HG02884 (cell line): ENCODE results near the gene PHKA2.

Source experiments
- ATAC-seq: cut with Tn5 transposase; IDR thresholded peaks from one replicate; pipeline ENCODE4 v1.9.1; 2021; ENCODE audit warnings: mild to moderate bottlenecking, moderate library complexity; ENCODE audit not compliant: unreplicated experiment

Gene PHKA2

DNA sequence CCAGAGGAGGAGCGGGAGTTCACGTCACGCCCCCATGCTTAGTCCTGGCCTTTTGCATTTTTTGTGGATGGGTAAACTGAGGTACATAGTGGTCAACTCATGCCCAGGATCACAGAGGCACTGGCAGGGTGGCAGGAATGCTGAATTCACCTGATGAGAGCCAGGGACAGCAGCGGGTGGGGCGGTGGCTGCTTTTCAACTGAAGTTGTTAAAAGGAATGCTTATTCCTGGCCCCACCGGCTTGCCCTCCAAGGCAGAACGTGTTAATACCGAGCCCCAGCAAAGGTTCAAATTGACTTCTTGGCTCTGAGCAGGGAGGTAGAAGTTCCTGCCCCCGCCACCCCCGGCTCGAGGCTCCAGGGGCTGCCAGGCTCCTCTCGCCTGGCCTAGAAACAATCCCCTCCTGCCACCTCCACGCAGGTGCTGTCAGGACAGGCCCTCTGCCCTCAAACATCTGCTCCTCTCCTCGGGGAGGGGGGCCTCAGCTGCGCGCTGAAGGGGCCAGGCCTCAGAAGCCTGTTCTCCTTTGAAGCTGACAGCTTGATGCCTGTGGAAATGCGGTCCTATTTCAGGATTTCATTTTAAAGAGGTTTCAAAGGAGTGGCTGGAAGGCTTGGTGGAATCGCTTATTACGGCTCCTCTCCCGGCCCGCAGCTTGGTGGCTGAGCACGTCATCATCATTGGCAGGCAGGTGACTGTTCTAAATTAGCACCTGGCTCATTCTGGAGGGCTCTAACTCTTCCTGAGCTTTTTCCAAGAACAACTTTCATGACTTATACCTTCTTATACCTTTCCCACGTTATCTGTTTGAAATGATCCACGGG is 93.0 kb downstream of the PHKA2 start:
- no peak for ATAC-seq

DNA sequence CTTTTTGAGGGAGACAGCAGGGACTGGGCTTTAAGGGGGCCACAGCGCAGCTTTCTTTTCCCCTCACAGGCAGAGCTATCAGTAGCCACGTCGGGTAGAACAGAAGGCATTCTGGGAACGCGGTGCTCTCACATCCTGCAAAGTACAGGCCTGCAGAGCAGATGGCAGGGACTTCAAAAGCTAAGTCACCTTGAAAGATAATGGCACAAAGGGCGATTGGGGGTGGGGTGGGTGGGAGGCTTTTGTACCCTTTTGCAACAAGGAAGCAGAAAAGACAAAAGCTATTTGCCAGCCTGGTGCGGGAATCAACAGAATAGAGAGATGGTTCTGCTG is 93.9 kb downstream of the PHKA2 start:
- ATAC-seq, result no peak

DNA sequence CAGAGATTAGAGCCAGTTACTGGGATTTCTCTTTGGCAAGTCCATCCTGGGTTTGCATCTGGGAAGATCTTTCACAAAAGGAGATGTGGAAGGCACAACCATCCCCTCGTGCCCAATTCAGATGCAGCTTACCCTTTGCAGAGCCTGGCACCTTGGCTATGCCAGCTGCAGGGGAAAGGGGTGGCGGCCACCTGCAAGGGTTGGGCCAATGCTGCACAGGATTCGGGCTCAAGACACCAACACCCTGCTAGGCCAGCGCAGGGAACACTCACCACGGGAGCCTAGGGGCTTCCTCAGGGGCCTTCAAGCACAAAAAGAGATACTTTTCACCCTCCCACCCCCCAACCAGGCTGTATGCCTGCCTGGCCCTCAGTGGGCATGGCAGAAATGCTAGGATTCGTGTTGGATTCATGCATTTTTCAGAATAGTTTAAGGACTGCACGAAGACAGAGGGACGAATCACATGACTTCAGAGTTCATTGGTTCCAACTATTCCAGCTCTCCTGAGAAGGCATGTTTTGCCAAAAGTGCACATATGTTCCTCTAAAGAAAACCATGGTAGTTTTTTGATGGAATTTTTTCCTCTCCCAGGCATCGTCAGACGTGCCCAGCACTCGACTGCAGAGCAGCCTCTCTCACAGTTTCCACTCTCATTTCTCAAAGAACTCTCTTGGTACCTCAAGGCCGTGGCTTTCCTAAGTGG is 94.4 kb downstream of the PHKA2 start:
- no peak for ATAC-seq

GRCh38 chrX:18888281-18888680 is 95.6 kb downstream of the PHKA2 start:
- no peak for ATAC-seq

DNA sequence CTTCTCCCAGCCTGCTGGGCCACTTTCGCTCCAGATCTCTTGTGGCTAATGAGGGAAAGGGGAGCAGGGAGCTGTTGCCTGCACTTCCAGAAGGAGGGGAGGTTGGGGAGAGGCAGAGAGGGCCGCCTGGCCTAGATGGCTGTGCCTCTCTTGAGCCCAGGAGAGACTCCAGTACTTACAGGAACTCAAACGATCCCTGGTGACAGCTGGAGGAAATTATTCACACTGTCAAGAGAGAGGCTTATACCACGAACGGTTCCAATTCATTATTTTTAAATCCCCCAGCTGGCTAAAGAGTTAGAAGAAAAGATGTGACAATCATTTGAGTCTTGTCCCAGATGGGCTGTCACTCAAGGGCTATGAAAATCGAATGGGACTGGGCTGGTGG is 96.1 kb downstream of the PHKA2 start:
- no peak for ATAC-seq

- ATAC-seq, result no peak
Observed at GRCh38 chrX:18887177-18887824, 96.6 kb downstream of the PHKA2 start.

GRCh38 chrX:18886344-18887161 is 97.4 kb downstream of the PHKA2 start:
- ATAC-seq, result peak; percentile 66

DNA sequence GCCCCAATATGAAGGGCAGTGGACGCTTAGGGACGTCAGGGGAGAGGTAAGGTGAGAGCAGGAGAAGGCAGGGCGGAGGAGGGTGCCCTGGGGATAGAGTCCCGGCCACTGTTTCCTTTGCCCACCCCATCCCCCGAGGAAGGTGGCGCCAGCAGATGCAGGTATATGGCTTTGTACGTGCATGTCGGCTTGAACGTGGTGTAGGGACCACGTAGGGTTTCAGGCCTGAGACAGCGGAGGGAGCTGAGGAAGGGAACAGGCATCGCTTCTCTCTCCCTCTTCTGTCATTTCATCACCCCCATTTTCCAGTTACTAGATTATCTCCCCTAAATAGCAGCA is 97.9 kb downstream of the PHKA2 start:
- peak; percentile 17 for ATAC-seq

DNA sequence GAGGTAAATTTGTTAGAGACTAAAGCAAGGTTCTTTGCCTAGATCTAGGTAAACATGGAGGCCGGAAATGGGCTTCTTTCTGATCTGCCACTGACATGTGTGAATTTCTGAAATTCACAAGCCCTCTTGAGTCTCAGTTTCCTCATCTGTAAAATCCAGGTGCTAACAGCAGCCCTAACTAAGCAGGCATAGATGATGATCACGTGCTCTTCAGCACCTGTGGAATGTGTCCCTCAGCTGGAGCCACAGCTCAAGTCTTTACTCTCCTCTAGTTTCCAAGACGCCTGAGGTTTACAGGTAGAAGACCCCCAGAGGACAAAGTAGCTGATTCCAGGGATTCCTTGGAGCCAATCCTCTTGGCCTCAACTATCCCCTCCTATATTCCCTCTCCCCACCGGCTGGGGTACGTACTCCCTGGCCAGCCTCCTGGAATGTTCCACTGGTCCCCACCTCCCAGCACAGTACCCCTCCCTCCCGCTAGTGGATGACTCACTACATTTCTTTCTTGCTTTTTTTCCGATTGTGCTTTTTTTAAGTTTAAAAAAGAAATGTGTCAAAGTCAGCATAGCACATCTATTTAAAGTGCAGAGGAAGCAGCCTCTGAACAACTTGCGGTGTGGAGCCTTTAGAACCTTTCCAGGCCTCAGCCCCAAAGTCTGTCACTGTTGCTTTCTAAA is 98.4 kb downstream of the PHKA2 start:
- no peak for ATAC-seq

GRCh38 chrX:18884916-18885315 is 99.0 kb downstream of the PHKA2 start:
- ATAC-seq, result no peak

GRCh38 chrX:18883961-18884765 is 99.8 kb downstream of the PHKA2 start:
- no peak for ATAC-seq

DNA sequence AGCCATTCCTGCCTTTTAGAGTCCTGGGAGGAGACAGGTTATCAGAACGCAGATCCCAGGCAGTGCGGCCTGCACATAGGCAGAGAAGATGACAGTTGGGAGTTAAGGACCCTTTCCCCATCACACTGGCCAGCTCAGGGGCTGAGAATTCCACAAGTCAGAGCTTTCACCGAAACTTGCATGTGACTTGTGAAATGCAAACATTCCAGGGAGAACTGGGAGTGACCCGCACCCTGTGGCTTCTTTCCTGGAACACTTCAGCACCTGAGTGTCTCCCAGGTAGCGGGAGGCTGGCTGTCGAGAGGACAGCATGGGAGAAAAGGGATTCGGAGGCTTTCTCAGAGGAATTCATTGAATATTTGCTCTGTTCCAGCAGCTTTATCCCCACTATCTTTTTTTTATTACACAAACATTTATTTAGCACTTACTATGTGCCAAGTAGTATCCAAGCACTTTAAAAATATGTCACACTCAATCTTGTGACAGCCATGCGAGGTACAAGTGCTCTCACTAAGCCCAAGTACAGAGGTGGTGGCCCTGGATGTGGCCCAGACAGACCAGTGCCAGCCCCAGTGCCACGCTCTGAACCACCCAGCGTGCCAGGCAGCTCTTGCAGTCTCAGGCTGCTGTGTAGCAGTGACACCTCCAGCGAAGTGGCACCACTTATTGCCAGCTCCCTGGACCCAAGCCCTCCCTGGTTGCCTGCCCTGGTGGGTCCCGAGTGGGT is 100.5 kb downstream of the PHKA2 start:
- ATAC-seq, result no peak

- ATAC-seq, result no peak
Observed at GRCh38 chrX:18879144-18879543, 104.8 kb downstream of the PHKA2 start.

DNA sequence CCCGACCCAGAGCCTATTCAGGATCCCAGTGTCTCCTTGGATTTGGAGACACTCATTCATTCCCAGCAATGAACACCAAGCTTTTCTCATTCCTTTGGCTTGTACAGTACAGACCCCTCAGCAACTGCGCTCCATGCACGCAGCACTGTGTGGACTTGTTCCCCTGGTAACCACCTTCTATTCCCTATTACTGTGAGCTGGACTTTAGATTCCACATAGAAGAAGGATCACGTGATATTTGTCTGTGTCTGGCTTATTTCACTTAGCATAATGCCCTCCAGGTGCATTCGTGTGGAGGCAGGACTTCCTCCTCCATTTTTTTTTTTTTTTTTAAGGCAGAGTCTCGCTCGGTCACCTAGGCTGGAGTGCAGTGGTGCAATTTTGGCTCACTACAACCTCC is 106.4 kb downstream of the PHKA2 start:
- no peak for ATAC-seq

- no peak for ATAC-seq
Observed at GRCh38 chrX:18875256-18875878, 108.5 kb downstream of the PHKA2 start.

DNA sequence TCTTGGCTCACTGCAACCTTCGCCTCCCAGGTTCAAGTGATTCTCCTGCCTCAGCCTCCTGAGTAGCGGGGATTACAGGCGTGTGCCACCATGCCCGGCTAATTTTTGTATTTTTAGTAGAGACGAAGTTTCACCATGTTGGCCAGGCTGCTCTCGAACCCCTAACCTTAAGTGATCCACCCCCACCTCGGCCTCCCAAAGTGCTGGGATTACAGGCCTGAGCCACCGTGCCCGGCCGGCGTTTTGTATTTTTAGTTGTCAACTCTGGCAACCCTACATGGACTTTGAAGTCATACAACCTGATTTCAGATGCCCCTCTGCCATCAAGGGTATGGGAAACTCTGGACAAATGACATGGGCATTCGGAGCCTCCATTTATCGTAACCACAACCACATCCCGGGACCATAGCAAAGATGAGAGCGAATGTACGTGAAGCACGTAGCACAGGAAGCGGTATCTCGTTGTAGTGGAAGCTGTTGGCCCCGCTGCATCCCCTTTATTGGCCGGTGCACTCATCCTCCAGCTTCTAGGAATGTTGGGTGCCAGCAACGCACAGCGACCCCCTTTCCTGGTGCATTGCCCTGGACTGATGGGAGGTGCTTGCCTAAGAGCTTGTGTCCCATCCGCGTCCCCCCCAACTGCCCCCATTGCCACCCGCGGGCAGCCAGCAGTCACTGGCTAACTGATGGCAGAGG is 109.2 kb downstream of the PHKA2 start:
- no peak for ATAC-seq

DNA sequence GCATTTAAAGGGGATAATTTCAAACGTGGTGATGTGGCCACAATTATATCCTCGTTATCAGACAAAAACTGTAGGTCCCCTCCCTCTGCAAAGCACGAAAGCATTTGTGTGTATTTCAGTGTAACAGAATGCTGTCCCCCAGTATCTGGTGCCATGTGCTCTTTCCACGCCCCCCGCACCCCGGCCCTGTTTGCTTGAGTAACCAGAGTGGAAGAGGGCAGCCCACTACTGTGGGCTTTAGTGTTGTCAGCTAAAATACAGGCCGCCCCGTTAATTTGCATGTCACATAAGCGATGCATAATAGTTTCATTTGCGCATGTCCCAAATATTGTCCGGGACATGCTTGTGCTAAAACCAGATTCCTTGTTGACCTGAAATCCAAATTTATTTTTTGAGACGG is 110.1 kb downstream of the PHKA2 start:
- ATAC-seq, result no peak

DNA sequence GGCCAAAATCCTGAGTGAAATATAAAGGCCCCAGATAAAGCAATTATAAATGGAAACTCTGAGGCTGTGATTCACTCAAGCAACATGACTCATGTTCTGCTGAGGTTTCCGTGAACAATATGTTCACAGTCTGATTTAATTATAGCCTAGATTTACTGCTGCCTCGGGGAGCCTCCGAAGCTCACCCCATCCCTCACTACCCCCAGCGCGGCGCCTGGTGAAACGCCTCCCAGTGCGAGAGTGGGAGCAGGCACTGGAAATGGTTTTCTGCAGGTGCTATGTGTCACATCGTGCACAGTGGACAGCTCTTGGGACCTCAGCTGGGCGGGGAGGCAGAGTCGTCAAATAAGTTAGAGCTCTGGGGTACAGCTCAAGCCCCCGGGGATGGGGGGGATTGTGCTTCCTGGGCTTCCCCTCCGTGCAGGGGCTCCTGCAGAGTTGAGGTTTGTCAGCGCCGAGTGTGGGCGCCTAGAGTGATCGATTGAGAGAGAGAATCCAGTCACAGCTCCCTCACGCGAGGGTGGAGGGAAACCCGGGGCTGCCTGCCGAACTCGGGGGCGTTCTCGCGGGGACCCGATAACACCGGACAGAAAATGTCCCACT is 110.6 kb downstream of the PHKA2 start:
- no peak for ATAC-seq
